ENCODE results near the gene TRPM3.
A peak's percentile ranks its signal among the peaks of the same experiment; 100 is the strongest.

TRPM3 gene

GRCh38 chr9:70615464-70616138, 505.8 kb downstream of the TRPM3 start:
- no peak for DNase-seq

GRCh38 chr9:70614786-70615463, 506.5 kb downstream of the TRPM3 start:
- DNase-seq = peak in 36 of 56 donors; percentile 9 to 73 (median 38)

GRCh38 chr9:70613024-70613768, 508.2 kb downstream of the TRPM3 start:
- DNase-seq = no peak

- no peak for DNase-seq
Observed at GRCh38 chr9:70610287-70610644, 511.2 kb downstream of the TRPM3 start.

DNA sequence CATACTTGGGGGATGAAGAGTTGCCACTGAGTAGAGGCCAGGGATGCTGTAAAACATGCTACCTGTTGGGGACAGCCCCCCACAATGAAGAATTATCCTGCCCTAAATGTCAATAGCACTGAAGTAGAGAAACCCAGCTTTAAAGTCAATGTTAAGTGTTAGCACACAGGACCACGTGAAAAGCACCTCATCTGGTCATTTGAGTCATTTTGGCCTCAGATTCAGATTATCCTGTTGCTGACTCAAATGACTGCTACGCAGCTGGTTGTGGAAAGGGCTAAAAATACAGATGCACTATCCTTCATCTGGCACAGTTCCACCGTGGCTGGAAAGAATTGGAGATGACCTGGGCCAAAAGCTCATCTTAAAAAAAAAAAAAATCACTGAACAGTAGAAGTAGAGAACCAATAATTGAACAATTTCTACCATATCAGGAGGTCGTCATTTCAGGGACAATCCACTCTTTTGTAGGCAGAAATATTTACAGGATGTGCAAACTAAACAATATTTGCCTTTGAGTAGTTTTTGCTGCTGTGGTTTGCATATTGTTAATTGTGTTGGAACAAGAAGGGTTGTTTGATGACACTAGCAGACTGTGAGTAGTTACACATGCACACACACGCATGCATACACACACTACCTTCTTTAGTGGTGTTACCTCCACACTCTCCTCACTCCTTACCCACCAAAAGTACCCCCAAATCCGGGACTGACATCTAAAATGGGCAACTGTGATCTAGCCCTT, 511.7 kb downstream of the TRPM3 start:
- no peak for DNase-seq

GRCh38 chr9:70609011-70609410, 512.4 kb downstream of the TRPM3 start:
- no peak for DNase-seq

DNA sequence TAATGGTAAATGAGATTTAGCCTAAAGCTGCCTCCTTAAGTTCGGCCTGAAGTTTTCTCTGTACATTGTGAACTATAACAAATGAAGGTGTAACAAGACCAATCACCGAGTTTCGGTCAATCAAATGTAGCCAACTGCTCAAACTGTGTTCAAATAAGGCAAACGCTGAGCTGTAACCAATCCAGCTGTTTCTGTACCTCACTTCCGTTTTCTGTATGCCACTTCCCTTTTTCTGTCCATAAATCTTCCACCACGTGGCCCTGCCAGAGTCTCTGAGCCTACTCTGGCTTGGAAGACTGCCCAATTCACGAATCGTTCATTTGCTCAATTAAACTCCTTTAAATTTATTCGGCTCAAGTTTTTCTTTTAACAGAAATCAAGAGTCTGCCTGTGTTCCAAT, 513.5 kb downstream of the TRPM3 start:
- DNase-seq = peak in 1 of 56 donors; percentile 17

DNA sequence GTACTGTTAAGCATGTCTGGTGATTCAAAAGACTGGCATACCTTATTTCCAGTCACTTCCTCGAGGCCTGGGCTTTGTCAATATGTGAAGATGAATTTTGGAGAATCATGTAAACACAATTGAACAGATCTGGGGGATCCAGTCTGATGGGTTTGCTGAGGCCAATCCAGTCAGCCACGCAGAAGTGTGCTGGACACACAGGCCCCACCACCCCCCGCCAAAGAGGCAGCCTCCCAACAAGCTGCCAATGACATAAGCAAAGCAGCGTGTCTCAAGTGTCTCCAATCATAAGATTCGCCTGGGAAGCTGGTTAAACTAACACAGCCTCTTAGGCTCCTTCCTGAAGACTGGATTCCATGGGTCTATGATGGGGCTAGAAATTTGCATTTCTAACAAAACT, 514.1 kb downstream of the TRPM3 start:
- DNase-seq = no peak

DNA sequence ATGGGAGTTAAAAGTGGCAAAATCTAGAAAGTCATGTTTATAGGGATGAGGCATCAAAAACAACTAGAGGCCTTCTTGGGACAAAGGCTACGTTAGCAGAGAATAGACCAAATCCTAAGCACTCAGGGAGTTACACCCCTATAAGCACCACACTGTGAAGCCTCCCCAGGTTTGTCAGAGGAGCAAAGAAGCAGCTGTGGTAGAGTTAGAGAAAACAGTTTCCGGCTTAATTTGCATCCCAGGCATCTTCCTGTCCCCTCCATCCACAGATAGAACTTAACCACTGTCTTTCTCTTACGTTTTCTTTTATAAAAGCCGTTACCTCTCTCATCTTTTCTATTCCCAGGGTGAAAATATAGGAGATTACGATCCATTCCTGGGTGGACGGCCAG, 518.4 kb downstream of the TRPM3 start:
- no peak for DNase-seq

GRCh38 chr9:70602321-70603019, 519.0 kb downstream of the TRPM3 start:
- peak in 44 of 56 donors; percentile 12 to 80 (median 46) for DNase-seq

- DNase-seq = peak; percentile 18 to 91 (median 74)
Observed at GRCh38 chr9:70601000-70601951, 520.1 kb downstream of the TRPM3 start.

GRCh38 chr9:70600506-70600905, 520.9 kb downstream of the TRPM3 start:
- peak in 1 of 56 donors; percentile 7 for DNase-seq

- no peak for DNase-seq
Observed at GRCh38 chr9:70597886-70598285, 523.5 kb downstream of the TRPM3 start.

DNA sequence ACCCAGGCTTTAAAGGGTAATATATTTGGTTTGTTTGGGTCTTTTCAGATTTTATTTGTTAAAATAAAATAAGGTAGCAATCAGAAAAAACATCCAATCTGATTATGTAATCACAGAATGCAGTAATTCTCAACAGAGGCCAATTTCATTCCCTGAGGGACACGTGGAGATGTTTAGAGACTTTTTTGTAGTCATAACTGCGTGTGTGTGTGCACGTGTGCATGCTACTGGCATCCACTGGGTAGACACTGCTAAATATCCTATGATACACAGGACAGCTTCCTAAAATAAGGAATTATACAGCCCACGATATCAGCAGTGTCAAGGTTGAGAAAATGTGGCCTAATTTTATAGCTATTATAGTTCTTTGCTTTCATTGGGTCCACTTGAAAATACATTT, 526.2 kb downstream of the TRPM3 start:
- DNase-seq = no peak

DNA sequence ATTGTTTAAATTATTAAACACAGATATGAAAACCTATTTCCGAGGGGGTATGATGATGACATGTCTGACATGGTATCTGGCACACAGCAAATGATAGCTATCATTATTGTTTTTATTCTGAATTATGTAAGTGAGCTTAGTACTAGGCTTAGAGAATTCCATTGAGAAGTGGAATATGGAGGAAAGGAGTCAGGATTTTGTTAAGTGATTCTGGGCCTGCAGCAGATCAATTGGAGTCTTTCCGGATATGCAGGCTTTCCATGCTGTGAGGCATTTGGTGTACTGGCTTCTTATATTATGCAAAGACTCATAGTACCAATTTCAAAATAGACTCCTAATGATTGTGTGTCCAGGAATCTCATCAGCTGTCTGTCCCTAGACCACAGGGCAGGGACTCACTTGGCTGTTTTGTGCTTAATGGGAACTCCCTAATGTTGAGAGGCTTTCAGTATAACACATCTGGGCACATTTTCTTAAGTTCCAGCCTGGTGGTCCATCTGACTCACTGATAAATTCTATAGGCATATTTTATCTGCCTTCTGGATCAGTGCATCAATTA, 527.0 kb downstream of the TRPM3 start:
- no peak for DNase-seq

GRCh38 chr9:70593241-70593640, 528.2 kb downstream of the TRPM3 start:
- DNase-seq = no peak

DNA sequence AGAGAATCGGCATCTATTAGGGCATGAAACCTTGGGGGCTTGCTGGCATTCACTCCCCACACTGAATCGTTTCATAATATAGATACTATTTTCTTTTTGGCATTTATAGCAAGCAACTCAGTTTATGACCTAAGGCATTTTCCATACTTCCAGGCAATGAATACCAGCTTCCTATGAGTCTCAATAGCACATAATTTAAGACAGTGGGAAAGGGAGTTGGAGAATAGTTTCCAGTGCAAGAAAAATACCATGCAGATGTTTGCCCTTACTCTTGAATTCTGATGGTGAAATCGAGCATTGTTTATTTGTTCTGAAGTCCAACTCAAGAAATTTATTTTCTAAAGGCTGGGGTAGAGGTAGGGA, 531.1 kb downstream of the TRPM3 start:
- DNase-seq = no peak

- no peak for DNase-seq
Observed at GRCh38 chr9:70589571-70590314, 531.7 kb downstream of the TRPM3 start.

DNA sequence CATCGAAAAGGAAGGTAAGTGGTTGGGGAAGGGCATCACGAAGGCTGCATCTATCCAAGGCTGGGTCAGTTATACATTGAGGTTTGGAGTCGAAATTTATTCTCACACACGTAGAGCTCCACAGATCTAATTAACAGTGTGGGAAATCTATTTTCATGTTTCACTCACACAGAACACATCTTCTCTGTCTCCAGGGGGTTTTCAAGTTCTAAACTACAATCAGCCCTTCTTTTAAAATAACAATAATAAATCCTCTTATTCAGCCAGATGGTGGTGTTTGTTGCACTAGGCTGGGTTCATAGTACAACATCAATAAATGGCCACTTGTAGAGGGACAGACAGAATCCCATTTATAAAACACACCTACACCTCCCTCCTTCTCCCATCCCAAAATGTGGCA, 532.4 kb downstream of the TRPM3 start:
- DNase-seq = no peak

Data from nucleus accumbens (tissue), 56 donors.